Measurements from ENCODE around the gene ITGB6. TPM values are rescaled to one million over a fixed set of nuclear protein-coding genes. Genes with fewer than 3 reads are reported as not detected.

ITGB6 gene
- total and polyA plus RNA-seq, 8 donors = 2.3 to 49.6 (median 8.3) TPM

GRCh38 chr2:160068906-160069305 lies 131.2 kb downstream of the ITGB6 start:
- no peak overlapping the region for H3K4me3 ChIP-seq
- no peak for TF ChIP-seq EP300 (IDR thresholded peaks at IDR 0.05)
- TF ChIP-seq CTCF (IDR thresholded peaks at IDR 0.05) = no peak
- TF ChIP-seq POLR2A (IDR thresholded peaks at IDR 0.05) = no peak
- TF ChIP-seq POLR2AphosphoS5 (IDR thresholded peaks at IDR 0.05) = no peak

GRCh38 chr2:160064916-160065315 lies 135.2 kb downstream of the ITGB6 start:
- H3K4me3 ChIP-seq = no peak overlapping the region
- 77 to 100% (median 89%) methylated on average over 1 of the region's 1 CpG for WGBS, 5 donors
- TF ChIP-seq POLR2AphosphoS5 (IDR thresholded peaks at IDR 0.05) (no peak), EP300 (IDR thresholded peaks at IDR 0.05) (no peak), CTCF (IDR thresholded peaks at IDR 0.05) (no peak), POLR2A (IDR thresholded peaks at IDR 0.05) (no peak)
- no peak for DNase-seq
- no peaks in the 10 kb centered on the region for H3K9me3 ChIP-seq
- H3K27me3 ChIP-seq = peaks cover 0 to 21% (median 9%) of the 10 kb centered on the region in 3 donors
- no peak overlapping the region for H3K27ac ChIP-seq
- intact Hi-C loops (cut with DNase I; ENCODE audit: low total_unique reads) = no loop called here
- no peaks in the 10 kb centered on the region for H3K36me3 ChIP-seq
- peaks cover 5 to 26% (median 23%) of the 10 kb centered on the region in 4 donors for H3K4me1 ChIP-seq

More at GRCh38 chr2:160068906-160069305, 131.2 kb downstream of the ITGB6 start:
- DNase-seq = no peak
- 90 to 99% (median 95%) methylated on average over 2 of the region's 2 CpGs for WGBS, 5 donors
- H3K27me3 ChIP-seq = no peaks in the 10 kb centered on the region
- no peak overlapping the region for H3K27ac ChIP-seq
- H3K4me1 ChIP-seq = no peaks in the 10 kb centered on the region
- no peaks in the 10 kb centered on the region for H3K9me3 ChIP-seq
- H3K36me3 ChIP-seq = no peaks in the 10 kb centered on the region
- intact Hi-C loops (cut with DNase I; ENCODE audit: low total_unique reads) = no loop called here

- 82 to 90% (median 87%) methylated on average over 4 of the region's 4 CpGs for WGBS, 5 donors
Measured at GRCh38 chr2:160063879-160064612, 136.0 kb downstream of the ITGB6 start.

GRCh38 chr2:160063271-160063670 lies 136.8 kb downstream of the ITGB6 start:
- TF ChIP-seq EP300 (IDR thresholded peaks at IDR 0.05) (no peak), CTCF (IDR thresholded peaks at IDR 0.05) (no peak), POLR2A (IDR thresholded peaks at IDR 0.05) (no peak), POLR2AphosphoS5 (IDR thresholded peaks at IDR 0.05) (no peak)
- no peaks in the 10 kb centered on the region for H3K36me3 ChIP-seq
- peak overlapping the region in 1 of 4 donors; percentile 79 for H3K4me3 ChIP-seq
- peak overlapping the region in 2 of 5 donors; percentile 47 to 68 for H3K27ac ChIP-seq
- WGBS, 5 donors = 43 to 59% (median 48%) methylated on average over 5 of the region's 5 CpGs
- no peaks in the 10 kb centered on the region for H3K9me3 ChIP-seq
- intact Hi-C loops (cut with DNase I; ENCODE audit: low total_unique reads) = no loop called here
- peaks cover 5 to 26% (median 23%) of the 10 kb centered on the region in 4 donors for H3K4me1 ChIP-seq
- peaks cover 0 to 21% (median 9%) of the 10 kb centered on the region in 3 donors for H3K27me3 ChIP-seq
- DNase-seq = peak in 1 of 2 donors; percentile 22

More at GRCh38 chr2:160063879-160064612, 136.0 kb downstream of the ITGB6 start:
- H3K27ac ChIP-seq = no peak overlapping the region
- H3K27me3 ChIP-seq = peaks cover 0 to 21% (median 9%) of the 10 kb centered on the region in 3 donors
- intact Hi-C loops (cut with DNase I; ENCODE audit: low total_unique reads) = no loop called here
- H3K36me3 ChIP-seq = no peaks in the 10 kb centered on the region
- H3K4me1 ChIP-seq = peaks cover 5 to 26% (median 23%) of the 10 kb centered on the region in 4 donors
- TF ChIP-seq CTCF (IDR thresholded peaks at IDR 0.05) (no peak), POLR2AphosphoS5 (IDR thresholded peaks at IDR 0.05) (no peak), EP300 (IDR thresholded peaks at IDR 0.05) (no peak), POLR2A (IDR thresholded peaks at IDR 0.05) (no peak)
- no peak for DNase-seq
- H3K9me3 ChIP-seq = no peaks in the 10 kb centered on the region
- H3K4me3 ChIP-seq = no peak overlapping the region

Measured in stomach (tissue), 9 donors.